ENCODE measurements around the gene ARSG.

The ARSG gene

DNA sequence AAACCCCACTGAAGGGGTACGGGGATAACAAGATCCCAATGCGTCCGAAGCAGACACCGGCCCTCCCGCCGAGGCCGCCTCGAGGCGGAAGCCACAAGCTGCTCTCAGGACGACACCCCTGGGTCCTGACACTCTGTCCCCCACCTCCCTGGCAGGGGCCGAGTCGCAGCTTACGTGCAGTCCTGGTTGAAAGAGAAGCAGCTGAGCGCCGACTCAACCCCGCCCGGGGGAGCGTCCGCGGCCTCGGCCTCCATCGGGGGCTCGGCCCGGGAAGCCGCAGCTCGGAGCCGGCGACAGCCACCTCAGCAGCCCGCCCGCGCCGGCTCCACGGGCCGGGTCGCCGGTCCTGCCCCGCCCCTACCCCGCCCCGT lies 165.9 kb downstream of the ARSG start, which contains the start of gene WIPI1:
WIPI1 (minus strand) TSS at position 329 of the 371 bp plus-strand sequence; CDS start at position 254, 75 bp downstream.
- no peak for DNase-seq

DNA sequence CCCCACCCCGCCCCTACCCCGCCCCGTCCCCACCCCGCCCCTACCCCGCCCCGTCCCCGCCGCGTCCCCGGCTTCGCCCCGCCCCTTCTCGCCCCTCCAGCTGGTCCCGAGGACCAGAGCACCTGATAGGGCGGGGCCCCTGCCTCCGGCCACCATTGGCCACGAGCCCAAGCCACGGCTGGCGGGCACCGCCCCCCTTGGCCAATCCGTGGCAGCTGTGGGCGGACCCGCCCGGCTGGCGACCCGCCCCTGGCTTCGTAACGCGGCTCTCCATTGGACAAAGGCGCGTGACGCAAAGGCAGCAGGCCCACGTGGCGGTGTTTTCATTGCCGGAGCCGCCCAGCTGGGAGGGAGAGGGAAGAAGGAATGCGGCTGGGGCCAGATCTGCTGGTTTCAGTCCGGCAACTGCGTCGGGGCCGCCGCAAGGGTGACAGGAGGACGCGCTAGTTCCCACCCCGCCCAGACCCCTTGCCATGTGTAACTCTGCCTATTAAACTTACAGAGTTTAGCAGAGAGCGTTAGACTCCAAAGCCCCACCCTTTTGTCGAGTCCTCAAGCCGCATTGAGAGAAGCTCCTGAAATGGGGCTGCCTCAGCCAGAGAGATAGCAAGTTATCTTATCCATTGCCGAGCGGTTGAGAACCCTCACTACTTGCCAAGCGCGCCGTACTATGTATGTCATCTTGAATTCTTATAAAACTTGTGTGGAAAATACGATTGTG lies 166.4 kb downstream of the ARSG start:
- peak; percentile 70 for DNase-seq

DNA sequence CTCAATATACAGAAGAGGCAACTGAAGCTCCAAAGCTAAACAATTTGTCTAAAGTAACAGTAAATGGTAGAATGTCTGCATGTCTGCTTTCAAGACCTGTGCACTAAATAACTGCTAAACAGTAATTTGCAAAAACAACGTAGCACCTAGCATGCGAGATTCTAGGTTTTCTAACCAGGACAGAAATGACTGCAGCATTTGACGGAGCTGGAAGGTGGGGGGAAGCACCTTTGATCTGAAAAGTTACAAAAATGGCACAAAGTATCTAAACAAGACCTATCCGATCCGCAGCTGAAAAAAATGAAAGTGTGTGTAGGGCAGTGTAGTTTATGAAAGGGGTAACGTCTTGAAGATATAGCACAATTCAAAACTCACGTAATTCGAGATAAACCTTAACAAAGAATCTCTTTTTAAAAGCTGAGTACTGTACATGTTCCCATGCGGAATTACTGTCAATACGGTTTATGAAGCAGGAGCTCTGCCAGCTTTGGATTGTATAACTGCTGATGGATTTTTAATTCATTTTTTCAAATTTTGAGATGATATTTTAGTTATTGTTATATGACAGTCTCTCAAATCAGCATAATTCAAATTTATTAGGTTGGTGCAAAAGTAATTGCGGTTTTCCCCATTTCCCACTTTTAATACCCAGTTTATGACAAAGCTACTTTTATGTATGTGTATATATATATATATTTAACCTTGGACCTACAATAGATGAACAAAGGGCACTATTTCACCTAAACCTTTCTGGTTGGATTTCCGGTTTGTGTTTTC lies 167.2 kb downstream of the ARSG start:
- DNase-seq: no peak

DNA sequence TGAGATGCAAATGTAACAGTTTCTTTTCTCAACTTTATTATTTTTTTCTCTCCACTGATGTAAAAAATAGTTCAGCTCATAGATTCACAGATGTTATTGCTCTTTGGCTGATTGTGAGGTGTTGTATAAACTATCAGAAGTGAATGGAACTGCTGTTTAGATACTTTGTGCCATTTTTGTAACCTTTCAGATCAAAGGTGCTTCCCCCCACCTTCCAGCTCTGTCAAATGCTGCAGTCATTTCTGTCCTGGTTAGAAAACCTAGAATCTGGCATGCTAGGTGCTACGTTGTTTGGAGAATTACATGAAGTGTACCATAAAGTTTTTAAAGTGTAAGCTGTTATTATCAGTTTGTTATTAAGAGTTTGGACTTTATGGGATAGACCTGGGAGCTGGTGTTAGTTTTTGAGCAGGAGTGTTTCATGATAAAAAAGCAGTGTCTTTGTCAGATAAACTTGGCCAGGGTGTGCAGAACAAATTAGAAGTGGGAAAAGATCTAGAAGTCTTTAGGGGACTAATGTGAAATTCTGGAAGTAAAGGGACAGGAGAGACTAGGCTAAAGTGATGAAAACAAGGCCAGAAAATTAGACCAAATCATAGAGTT lies 167.8 kb downstream of the ARSG start:
- no peak for DNase-seq

DNA sequence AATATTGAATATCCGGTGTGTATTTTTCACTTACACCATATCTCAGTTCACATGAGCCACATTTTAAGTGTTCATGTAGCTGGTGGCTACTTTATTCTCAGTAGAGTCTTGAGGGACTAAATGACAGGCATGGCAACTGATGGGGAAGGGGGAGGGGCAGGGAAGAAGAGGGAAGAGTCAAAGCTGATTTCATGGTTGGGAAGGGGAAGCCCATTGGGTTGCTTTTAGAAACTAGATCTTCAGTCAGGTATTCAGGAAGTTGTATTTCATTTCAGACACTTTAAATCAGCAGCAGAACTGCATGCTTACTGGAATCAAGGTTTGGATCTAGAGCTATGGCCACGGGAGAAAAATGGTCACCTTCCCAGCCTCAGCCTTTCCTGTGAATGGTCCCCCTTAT lies 168.9 kb downstream of the ARSG start:
- DNase-seq: no peak

DNA sequence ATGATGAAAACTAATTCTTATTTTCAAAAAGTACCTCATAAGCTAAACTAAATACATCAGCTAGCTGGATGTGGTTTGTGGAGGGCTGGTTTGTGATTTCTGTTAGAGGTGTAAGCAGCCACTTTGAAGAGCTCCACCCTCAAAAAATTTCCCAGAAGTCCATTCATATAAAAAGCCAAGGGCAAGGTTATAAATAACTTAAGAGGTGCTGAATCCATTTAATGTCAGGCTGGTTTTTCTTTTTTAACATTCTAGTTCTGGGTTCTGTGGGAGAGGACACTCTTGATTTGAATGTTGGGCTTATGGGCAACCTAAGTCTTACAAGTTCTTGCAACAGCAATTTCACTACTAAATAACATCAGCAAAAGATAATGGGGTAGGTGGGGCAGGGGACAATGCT lies 169.4 kb downstream of the ARSG start:
- DNase-seq: no peak

DNA sequence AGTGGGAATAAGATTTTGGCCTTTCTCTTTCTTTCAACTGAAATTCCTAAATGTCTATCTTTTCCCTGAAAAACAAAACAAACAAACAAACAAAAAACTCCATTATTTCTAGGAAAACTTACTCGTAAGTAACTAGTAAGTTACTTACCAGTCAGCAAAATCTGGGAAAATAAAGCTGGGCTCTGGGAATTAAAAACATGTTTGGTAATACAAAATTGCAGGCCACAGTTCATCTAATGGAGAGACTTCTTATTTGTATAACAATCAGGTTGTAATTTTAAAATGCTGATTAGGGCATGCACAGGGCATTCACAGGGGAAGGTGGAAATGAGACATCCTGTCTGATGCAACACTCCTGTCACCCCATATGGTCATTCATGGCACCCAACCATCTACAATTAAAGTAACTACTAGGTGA lies 169.8 kb downstream of the ARSG start:
- no peak for DNase-seq

DNA sequence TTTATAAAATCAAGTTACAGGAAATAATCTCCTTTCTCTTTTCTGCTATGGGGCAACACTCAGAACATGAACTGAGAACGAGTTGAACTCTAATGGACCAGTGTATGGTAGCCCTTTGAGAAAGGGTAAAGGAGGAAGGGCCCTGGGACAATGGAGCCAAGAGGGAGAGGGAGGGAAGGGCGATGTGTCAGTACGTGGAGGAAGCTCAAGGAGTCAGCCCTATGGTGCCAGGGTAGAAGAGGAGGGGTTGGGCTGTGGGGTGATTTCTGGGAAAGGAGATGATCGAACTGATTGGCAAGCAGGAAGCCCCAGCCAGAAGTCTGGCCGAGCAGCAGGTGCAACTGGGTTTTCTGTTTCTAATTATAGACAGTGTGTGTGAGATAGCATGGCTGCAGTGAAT lies 170.3 kb downstream of the ARSG start:
- no peak for DNase-seq

DNA sequence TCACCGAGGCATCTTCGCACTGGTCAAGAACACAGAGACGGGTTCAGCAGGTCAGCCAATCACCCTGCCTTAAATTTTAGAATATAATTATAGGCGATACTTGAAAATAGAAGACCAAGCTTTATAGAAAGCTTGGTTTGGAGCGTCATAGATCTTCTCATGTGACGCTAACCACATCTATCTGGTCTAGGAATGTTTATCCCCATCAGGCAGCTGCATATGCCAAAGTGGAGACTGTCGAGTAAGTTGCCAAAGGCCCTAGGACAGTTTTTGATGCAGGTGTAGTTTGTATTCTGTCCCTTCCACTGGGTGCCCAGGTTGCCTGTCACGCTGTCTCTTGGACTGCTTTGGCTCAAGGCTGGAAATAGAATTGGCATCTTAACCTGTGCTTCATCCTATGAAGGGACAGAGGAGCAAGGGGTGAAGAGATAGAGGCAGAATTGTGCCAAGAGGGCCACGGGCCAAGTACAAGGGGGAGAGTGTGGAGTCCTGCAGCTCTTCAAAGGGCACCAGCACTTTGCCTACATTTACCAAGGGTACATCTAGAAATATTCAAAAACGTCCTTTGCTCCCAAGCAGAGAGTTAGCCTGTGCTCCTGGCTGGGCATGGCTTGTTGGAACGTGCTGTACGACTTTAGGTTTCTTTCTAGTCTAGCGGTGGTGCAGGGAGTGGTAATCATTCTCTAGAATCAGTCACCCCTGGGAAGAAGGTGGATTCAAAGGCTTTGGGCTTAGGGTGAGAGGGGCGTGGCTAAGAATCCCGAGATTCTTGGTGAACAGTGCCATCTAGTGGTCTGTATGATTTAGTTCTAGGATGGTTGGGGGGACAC lies 171.3 kb downstream of the ARSG start:
- peak; percentile 21 for DNase-seq

DNA sequence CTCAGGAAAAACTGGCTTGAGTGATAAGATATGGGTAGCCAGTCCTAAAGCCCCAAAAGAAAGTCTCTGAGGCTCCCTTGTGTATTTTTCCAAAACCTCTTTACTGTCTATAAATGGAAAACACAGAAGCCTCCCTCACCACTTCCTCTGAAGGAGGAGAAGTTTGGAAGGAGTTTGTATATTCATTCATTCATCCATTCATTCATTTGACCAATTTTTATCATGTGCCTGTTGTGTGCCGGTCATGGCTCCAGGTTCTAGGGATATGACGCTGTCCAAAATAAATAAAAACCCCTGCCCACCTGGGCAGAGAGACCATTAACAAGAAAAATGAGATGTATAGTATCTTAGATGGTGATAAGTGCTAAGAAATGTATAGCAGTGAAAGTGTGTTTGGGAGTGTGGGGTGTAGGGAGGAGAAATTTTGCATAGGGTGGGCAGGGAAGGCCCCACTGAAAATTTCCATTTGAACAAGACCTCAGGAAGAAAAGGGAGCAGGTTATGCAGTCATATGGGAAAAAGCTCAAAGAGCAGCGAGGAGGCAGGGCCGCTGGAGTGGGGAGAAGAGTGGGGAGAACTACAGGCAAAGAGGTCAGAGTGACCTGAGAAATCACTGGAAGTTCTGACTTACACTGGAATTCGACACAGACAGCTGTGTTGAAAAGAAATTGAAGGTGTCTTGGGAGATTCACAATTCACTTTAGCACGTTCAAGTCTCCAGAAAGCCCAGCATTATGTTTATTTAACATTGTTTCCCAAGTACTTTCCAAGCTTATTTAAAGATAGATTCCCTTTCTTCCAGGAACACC lies 172.1 kb downstream of the ARSG start:
- DNase-seq: no peak

DNA sequence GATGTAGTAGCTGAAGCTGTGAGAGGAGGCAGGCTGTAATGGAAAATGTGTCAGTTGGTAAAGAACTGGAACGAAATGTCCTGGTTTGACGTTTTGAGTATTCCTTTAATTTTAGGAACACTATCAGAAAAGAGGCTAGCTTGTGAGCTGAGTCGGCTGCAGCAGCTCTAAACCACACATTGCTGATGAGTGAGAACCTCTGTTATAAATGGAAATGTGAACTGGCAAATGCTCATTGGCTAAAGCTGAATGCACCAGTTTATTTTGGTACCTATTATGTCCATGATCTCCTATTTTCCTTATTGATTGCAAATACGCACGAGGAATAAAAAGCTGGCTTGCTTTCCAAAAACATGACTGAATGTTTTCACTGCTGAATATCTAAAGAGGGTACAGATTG lies 177.0 kb downstream of the ARSG start:
- no peak for DNase-seq

DNA sequence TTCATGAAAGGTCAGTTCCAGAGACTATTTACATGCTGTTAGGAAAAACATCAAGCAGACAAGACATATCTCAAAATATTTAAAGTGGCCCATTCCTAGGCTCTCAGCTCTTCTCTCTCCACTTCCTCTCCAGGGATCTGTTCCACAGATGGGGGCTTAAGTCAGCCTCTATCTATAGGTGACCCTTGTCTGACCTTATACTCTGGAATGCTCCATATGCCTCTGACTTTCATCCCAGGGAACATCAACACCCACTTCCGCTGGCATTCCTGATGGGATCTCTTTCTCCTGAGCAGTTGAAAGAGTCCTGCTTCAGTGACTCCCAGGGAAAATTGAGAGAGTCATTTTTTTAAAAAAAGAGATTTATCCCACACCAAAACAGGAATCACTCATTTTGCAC lies 177.5 kb downstream of the ARSG start:
- DNase-seq: no peak
